ENCODE results near the gene DDX27. TPM values are rescaled to one million over a fixed set of nuclear protein-coding genes. Genes with fewer than 3 reads are reported as not detected.

The DDX27 gene
- total and polyA plus RNA-seq, 9 of the 15 experiments (the other 6 are each of a cell fraction or from before 2014, with no cell fraction given): 17.9 to 79.3 (median 57.0) TPM

- TF ChIP-seq ARID4B (CRISPR knock-in tag; IDR thresholded peaks at IDR 0.05): no peak
- no peak for TF ChIP-seq NR2C1 (IDR thresholded peaks at IDR 0.05)
- no peak for TF ChIP-seq NR2C1 (tag; IDR thresholded peaks at IDR 0.05)
- TF ChIP-seq NCOA1 (IDR thresholded peaks at IDR 0.05; ENCODE audit: low read depth): no peak
- no peak for TF ChIP-seq MBD2 (IDR thresholded peaks at IDR 0.05; ENCODE audit: borderline replicate concordance, low read depth)
- peak; percentile 18 for TF ChIP-seq SUPT5H (IDR thresholded peaks at IDR 0.05)
- TF ChIP-seq POLR3A (IDR thresholded peaks at IDR 0.05; ENCODE audit: borderline replicate concordance, extremely low read depth, insufficient read depth, insufficient read length): no peak
- TF ChIP-seq SMAD2 (IDR thresholded peaks at IDR 0.05; ENCODE audit: low read depth, low read length): no peak
- TF ChIP-seq RAD21 (CRISPR knock-in tag; conservative IDR thresholded peaks at IDR 0.05 in 1 of 2, IDR thresholded peaks at IDR 0.05 in 1 of 2): no peak
- TF ChIP-seq SMAD3 (CRISPR knock-in tag; conservative IDR thresholded peaks at IDR 0.05): no peak
Measured at GRCh38 chr20:49285233-49285668, 66.0 kb downstream of the DDX27 start (continued).
